ENCODE data around the gene TMEM179B. TPM values are rescaled to one million over a fixed set of nuclear protein-coding genes. Genes with fewer than 3 reads are reported as not detected.

TMEM179B gene
- total RNA-seq, 2 experiments from 2014 or later: 37.3 to 40.8 TPM

DNA sequence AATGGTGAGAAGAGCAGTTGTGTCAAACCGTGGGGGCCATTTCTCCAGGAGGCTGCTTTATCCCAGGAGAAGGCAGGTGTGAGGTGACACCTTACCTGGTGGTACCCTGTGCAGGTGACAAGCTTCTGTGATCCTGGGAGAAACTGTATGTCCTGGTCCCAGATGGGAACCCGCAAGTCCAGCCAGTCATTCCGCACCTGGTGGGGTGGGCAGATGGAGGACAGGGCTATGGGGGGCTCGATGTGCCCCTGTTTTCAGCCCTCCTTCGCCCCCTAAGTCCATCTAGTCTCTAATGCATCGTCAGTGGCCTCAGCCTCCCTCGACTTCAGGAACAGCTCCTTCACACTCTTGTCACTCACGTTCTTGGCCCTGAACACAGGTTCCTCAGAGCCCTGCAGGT lies 48.1 kb downstream of the TMEM179B start:
- Mint-ChIP-seq H3K9me3 (ENCODE audit: insufficient read depth) (no peaks in the 10 kb centered on the region), H3K4me1 (ENCODE audit: low read depth) (peaks cover 48% of the 10 kb centered on the region), H3K4me3 (no peak overlapping the region), H3K27me3 (ENCODE audit: low read depth) (no peaks in the 10 kb centered on the region), H3K36me3 (ENCODE audit: low read depth) (peaks cover 45% of the 10 kb centered on the region), H3K27ac (no peak overlapping the region)
- no peak for ATAC-seq
- POLR2A ChIA-PET: interaction anchor here (0.9 to 1.2 kb wide), 3 partner anchors 19 to 1473 kb away, joined by 3 to 4 read pairs (median 3); no protein-coding TSS in a partner anchor
- CTCF ChIA-PET: interaction anchor here (3.3 kb wide), 1 partner anchor 49 kb away, joined by 12 read pairs; the partner anchor contains the start of gene TMEM179B
- DNase-seq: no peak

DNA sequence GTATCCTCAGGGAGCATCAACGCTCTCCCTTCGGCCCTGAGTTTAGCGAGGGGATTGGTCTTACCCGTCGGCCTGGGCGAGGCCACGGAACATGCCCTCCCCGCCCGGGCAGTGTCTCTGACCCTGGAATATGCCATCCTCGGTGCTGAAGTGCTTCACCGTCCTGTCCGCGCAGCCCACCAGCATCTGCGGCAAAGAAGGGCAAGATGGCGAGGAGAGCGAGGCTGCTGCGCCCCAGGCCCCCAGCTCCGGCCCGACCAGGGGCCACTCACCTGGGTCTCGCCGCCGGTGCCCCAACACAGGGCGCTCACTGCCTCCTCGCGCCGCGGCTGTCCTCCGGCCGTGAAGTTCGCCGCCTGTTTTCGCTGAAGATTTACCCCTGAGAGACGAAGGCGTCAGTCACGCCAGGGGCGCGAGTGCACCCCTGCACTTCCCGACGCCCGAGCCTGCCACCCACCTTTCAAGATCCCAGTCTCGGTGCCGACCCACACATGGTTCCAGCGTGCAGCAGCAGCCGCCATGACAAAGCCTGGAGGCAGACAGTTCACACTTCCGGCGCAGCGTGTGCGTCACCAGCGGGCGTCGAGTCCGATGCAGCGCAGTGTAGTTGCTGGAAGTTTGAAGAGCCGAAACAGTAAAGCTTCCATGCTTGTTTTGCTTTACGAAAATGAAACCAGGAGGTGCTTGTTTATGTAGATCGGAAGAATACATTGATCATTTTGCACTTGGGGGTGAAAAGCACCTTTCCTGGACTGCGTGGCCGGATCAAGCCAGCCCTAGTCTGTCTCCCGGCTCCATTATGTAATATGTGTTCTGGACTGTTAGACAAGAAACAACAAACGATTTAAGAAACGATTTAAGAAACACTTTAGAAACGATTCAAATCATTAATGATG lies 52.1 kb downstream of the TMEM179B start, which contains the start of gene WDR74:
Gene WDR74, minus strand, starts transcription at position 541 of the 896 bp plus-strand sequence. Its CDS starts 20 bp downstream, at position 521.
- ChIA-PET CTCF (interaction anchor here (1.3 to 3.4 kb wide), 4 partner anchors 17 to 53 kb away, joined by 3 to 30 read pairs (median 6); partner anchors contain the start of genes SLC3A2 and TMEM179B), POLR2A (interaction anchor here (1.0 to 9.7 kb wide), 16 partner anchors 11 to 238 kb away, joined by 3 to 507 read pairs (median 36); partner anchors contain the start of genes HNRNPUL2, LBHD1, MTA2 and NXF1)
- DNase-seq (peak; percentile 96), ATAC-seq (peak; percentile 42)
- H3K27ac Mint-ChIP-seq: no peak within 1 kb of the TSS
- peaks cover 33% of the 10 kb centered on the region for H3K36me3 Mint-ChIP-seq (ENCODE audit: low read depth)
- peaks cover 32% of the 10 kb centered on the region for H3K4me1 Mint-ChIP-seq (ENCODE audit: low read depth)
- no peaks in the 10 kb centered on the region for H3K9me3 Mint-ChIP-seq (ENCODE audit: insufficient read depth)
- no peak within 1 kb of the TSS for H3K4me3 Mint-ChIP-seq
- no peaks in the 10 kb centered on the region for H3K27me3 Mint-ChIP-seq (ENCODE audit: low read depth)

Small RNA genes within 50 kb of the gene (microRNA-seq; reads per million reads assigned to microRNA genes)
- gene MIR6514 (3.4 reads per million), gene MIR6748 (not detected)

Other genes starting within 250 kb of the TMEM179B start
- gene AHNAK, start 240.6 kb upstream of the TMEM179B start, total RNA-seq: 100 to 1,000 TPM; 123 to 129 TPM
- 1,000 to 10,000 TPM; 1,058 to 1,098 TPM for gene EEF1G, start 213.5 kb upstream of the TMEM179B start, total RNA-seq
- 10 to 100 TPM; 22.2 to 25.0 TPM for gene TUT1, start 195.9 kb upstream of the TMEM179B start, total RNA-seq
- gene MTA2, start 185.5 kb upstream of the TMEM179B start, total RNA-seq: 100 to 1,000 TPM; 249 to 273 TPM
- gene EML3, start 174.6 kb upstream of the TMEM179B start, total RNA-seq: 100 to 1,000 TPM; 120 to 144 TPM
- 1 to 10 TPM; 1.3 to 2.0 TPM for gene ROM1, start 174.1 kb upstream of the TMEM179B start, total RNA-seq
- 10 to 100 TPM; 63.0 to 64.8 TPM for gene B3GAT3, start 165.4 kb upstream of the TMEM179B start, total RNA-seq
- 100 to 1,000 TPM; 297 to 310 TPM for gene GANAB, start 140.8 kb upstream of the TMEM179B start, total RNA-seq
- gene INTS5, start 134.1 kb upstream of the TMEM179B start, total RNA-seq: 10 to 100 TPM; 28.9 to 29.2 TPM
- gene C11orf98, start 122.2 kb upstream of the TMEM179B start, total RNA-seq: 100 to 1,000 TPM; 131 to 133 TPM
- 10 to 100 TPM; 21.9 to 22.8 TPM for gene CSKMT, start 122.1 kb upstream of the TMEM179B start, total RNA-seq
- 1 to 10 TPM; 7.5 TPM for gene UQCC3, start 115.7 kb upstream of the TMEM179B start, total RNA-seq
- gene LBHD1, start 115.1 kb upstream of the TMEM179B start, total RNA-seq: 10 to 100 TPM; 22.3 to 25.0 TPM
- 100 to 1,000 TPM; 107 to 118 TPM for gene UBXN1, start 108.3 kb upstream of the TMEM179B start, total RNA-seq
- gene LRRN4CL, start 97.9 kb upstream of the TMEM179B start, total RNA-seq: under 1 TPM; 0.21 to 0.34 TPM
- 10 to 100 TPM; 30.3 to 39.9 TPM for gene BSCL2, start 80.0 kb upstream of the TMEM179B start, total RNA-seq
- gene GNG3, start 79.7 kb upstream of the TMEM179B start, total RNA-seq: not detected
- gene HNRNPUL2, start 59.9 kb upstream of the TMEM179B start, total RNA-seq: 10 to 100 TPM; 65.4 to 67.0 TPM
- 10 to 100 TPM; 44.3 to 46.1 TPM for gene TTC9C, start 58.9 kb upstream of the TMEM179B start, total RNA-seq
- 10 to 100 TPM; 12.4 to 12.8 TPM for gene ZBTB3, start 33.2 kb upstream of the TMEM179B start, total RNA-seq
- gene POLR2G, start 25.8 kb upstream of the TMEM179B start, total RNA-seq: 10 to 100 TPM; 89.7 to 96.6 TPM
- gene TAF6L, start 16.0 kb upstream of the TMEM179B start, total RNA-seq: 10 to 100 TPM; 21.8 to 23.7 TPM
- gene TMEM223, start 4.6 kb downstream of the TMEM179B start, total RNA-seq: 10 to 100 TPM; 20.1 to 20.3 TPM
- gene NXF1, start 18.0 kb downstream of the TMEM179B start, total RNA-seq: 100 to 1,000 TPM; 110 to 111 TPM
- 10 to 100 TPM; 30.4 to 32.7 TPM for gene STX5, start 44.6 kb downstream of the TMEM179B start, total RNA-seq
- not detected for gene TEX54, start 45.4 kb downstream of the TMEM179B start, total RNA-seq
- 10 to 100 TPM; 66.0 to 66.9 TPM for gene WDR74, start 52.2 kb downstream of the TMEM179B start, total RNA-seq
- 100 to 1,000 TPM; 190 to 202 TPM for gene SLC3A2, start 93.5 kb downstream of the TMEM179B start, total RNA-seq
- gene CHRM1, start 134.0 kb downstream of the TMEM179B start, total RNA-seq: not detected
- gene SLC22A6, start 197.6 kb downstream of the TMEM179B start, total RNA-seq: not detected
- gene SLC22A8, start 228.4 kb downstream of the TMEM179B start, total RNA-seq: not detected

Measured in activated CD8-positive, alpha-beta T cell treated with anti-CD3 and anti-CD28 coated beads, Interleukin-2, amount 10 ng/mL, durations not matched to agents 7 days and 5 days (primary cell).